Bronchial epithelial cell (primary cell): ENCODE results near the gene LCN12. TPM values are rescaled to one million over a fixed set of nuclear protein-coding genes. Genes with fewer than 3 reads are reported as not detected.

Experiments used
- DNase-seq: peaks from one replicate; pipeline ENCODE4 v3.0.0-alpha.2; 2010; ENCODE audit warnings: low read depth
- FAIRE-seq: peaks from 2 replicates; lab custom pipeline; 2011; peaks lifted over from hg19 to GRCh38; lab: Jason Lieb, UNC
- H3K27me3 ChIP-seq: 2 replicates; pipeline ENCODE4 v1.5.1; 2011; ENCODE audit warnings: low read length; ENCODE audit not compliant: control insufficient read depth, insufficient read depth
- H3K36me3 ChIP-seq: 2 replicates; pipeline ENCODE4 v1.5.1; 2011; ENCODE audit warnings: low read length; ENCODE audit not compliant: control insufficient read depth, insufficient read depth
- H3K4me3 ChIP-seq: 2 replicates; pipeline ENCODE4 v1.5.1; 2011; ENCODE audit warnings: mild to moderate bottlenecking, low read depth, low read length, control low read depth
- CTCF ChIP-seq: IDR thresholded peaks from 2 replicates; pipeline ENCODE4 v1.5.1; 2011; ENCODE audit warnings: mild to moderate bottlenecking, moderate library complexity, low read length, control low read depth, inconsistent platforms; ENCODE audit not compliant: insufficient read depth, severe bottlenecking
- total RNA-seq: library from RNA; depleted of rRNA; stranded (reverse); fragments of >200 nt; gene quantifications from 2 replicates; pipeline ENCODE4 v1.2.1, GENCODE V29; 2014

The LCN12 gene
- total RNA-seq, 1 donor from 2014 or later, result not detected

GRCh38 chr9:136973618-136974617 is 21.8 kb downstream of the LCN12 start:
- FAIRE-seq, result no peak
- no peak overlapping the region for H3K4me3 ChIP-seq

GRCh38 chr9:136974817-136975535 is 22.9 kb downstream of the LCN12 start:
- FAIRE-seq, result peak; percentile 55
- peak; percentile 15 for DNase-seq

More at GRCh38 chr9:136973618-136974617, 21.8 kb downstream of the LCN12 start:
- no peak for DNase-seq
- Histone ChIP-seq H3K36me3 (no peaks in the 10 kb centered on the region), H3K27me3 (no peaks in the 10 kb centered on the region)
- no peak for TF ChIP-seq CTCF

GRCh38 chr9:136975644-136976043 is 23.6 kb downstream of the LCN12 start:
- no peak for TF ChIP-seq CTCF
- no peak for DNase-seq
- Histone ChIP-seq H3K27me3 (no peaks in the 10 kb centered on the region), H3K4me3 (no peak overlapping the region), H3K36me3 (no peaks in the 10 kb centered on the region)
- FAIRE-seq, result no peak

More at GRCh38 chr9:136974817-136975535, 22.9 kb downstream of the LCN12 start:
- H3K27me3 ChIP-seq, result no peaks in the 10 kb centered on the region
- H3K4me3 ChIP-seq, result no peak overlapping the region
- no peaks in the 10 kb centered on the region for H3K36me3 ChIP-seq
- TF ChIP-seq CTCF, result no peak

GRCh38 chr9:136977223-136977622 is 25.1 kb downstream of the LCN12 start, which contains the start of gene PTGDS:
Gene PTGDS, plus strand, starts transcription at chr9:136977504. Its CDS starts 75 bp downstream, at chr9:136977579.
- H3K36me3 ChIP-seq, result no peaks in the 10 kb centered on the region
- FAIRE-seq (no peak), DNase-seq (no peak)
- H3K4me3 ChIP-seq, result peak within 1 kb of the TSS; percentile 49
- no peaks in the 10 kb centered on the region for H3K27me3 ChIP-seq
- TF ChIP-seq CTCF, result no peak

- no peak for DNase-seq
- Histone ChIP-seq H3K4me3 (peak overlapping the region; percentile 49), H3K27me3 (no peaks in the 10 kb centered on the region), H3K36me3 (no peaks in the 10 kb centered on the region)
- FAIRE-seq, result no peak
- TF ChIP-seq CTCF, result no peak
Measured at GRCh38 chr9:136977649-136978072, 25.6 kb downstream of the LCN12 start.
